Measurements from ENCODE around the gene DHRS1.
"Not testable (repeated sequence)": the region's sequence is repeated elsewhere in the genome, so short reads cannot be mapped to it uniquely, and the experiment has no call there.

Gene DHRS1

GRCh38 chr14:24327914-24328313 is 28.3 kb upstream of the DHRS1 start:
- in situ Hi-C loops (cut with HindIII; ENCODE audit: low sequenced_read_pairs); DNase-seq (ENCODE audit: low read depth): not testable (repeated sequence)

GRCh38 chr14:24327303-24327702 is 27.7 kb upstream of the DHRS1 start:
- DNase-seq (ENCODE audit: low read depth): no peak
- no peak for TF ChIP-seq CTCF (IDR thresholded peaks at IDR 0.05; ENCODE audit: low read depth, low read length, missing control alignments)
- H3K4me3 ChIP-seq (ENCODE audit: low read depth, low read length): no peak overlapping the region
- in situ Hi-C loops (cut with HindIII; ENCODE audit: low sequenced_read_pairs): no loop called here

More at GRCh38 chr14:24327914-24328313, 28.3 kb upstream of the DHRS1 start:
- not testable (repeated sequence) for H3K4me3 ChIP-seq (ENCODE audit: low read depth, low read length)
- peak; percentile 41 for TF ChIP-seq CTCF (IDR thresholded peaks at IDR 0.05; ENCODE audit: low read depth, low read length, missing control alignments)

- in situ Hi-C loops (cut with HindIII; ENCODE audit: low sequenced_read_pairs): no loop called here
- TF ChIP-seq CTCF (IDR thresholded peaks at IDR 0.05; ENCODE audit: low read depth, low read length, missing control alignments): no peak
- no peak for DNase-seq (ENCODE audit: low read depth)
- H3K4me3 ChIP-seq (ENCODE audit: low read depth, low read length): no peak overlapping the region
Observed at GRCh38 chr14:24325963-24326362, 26.4 kb upstream of the DHRS1 start.

- in situ Hi-C loops (cut with HindIII; ENCODE audit: low sequenced_read_pairs): no loop called here
- TF ChIP-seq CTCF (IDR thresholded peaks at IDR 0.05; ENCODE audit: low read depth, low read length, missing control alignments): no peak
- no peak overlapping the region for H3K4me3 ChIP-seq (ENCODE audit: low read depth, low read length)
- DNase-seq (ENCODE audit: low read depth): no peak
Observed at GRCh38 chr14:24325041-24325530, 25.5 kb upstream of the DHRS1 start.

GRCh38 chr14:24324024-24324423 is 24.4 kb upstream of the DHRS1 start:
- TF ChIP-seq CTCF (IDR thresholded peaks at IDR 0.05; ENCODE audit: low read depth, low read length, missing control alignments): no peak
- in situ Hi-C loops (cut with HindIII; ENCODE audit: low sequenced_read_pairs): loop anchor here (5.0 kb wide), 1 partner anchor 113 kb away; no protein-coding TSS in a partner anchor
- no peak for DNase-seq (ENCODE audit: low read depth)
- no peak overlapping the region for H3K4me3 ChIP-seq (ENCODE audit: low read depth, low read length)

GRCh38 chr14:24323341-24323740 is 23.8 kb upstream of the DHRS1 start:
- TF ChIP-seq CTCF (IDR thresholded peaks at IDR 0.05; ENCODE audit: low read depth, low read length, missing control alignments): no peak
- H3K4me3 ChIP-seq (ENCODE audit: low read depth, low read length): no peak overlapping the region
- in situ Hi-C loops (cut with HindIII; ENCODE audit: low sequenced_read_pairs): loop anchor here (5.0 kb wide), 1 partner anchor 114 kb away; no protein-coding TSS in a partner anchor
- no peak for DNase-seq (ENCODE audit: low read depth)
